Caki2 (cell line): ENCODE results near the gene PRKAB2. TPM values are rescaled to one million over a fixed set of nuclear protein-coding genes. Genes with fewer than 3 reads are reported as not detected.
"Not testable (repeated sequence)": the region's sequence is repeated elsewhere in the genome, so short reads cannot be mapped to it uniquely, and the experiment has no call there.

Source experiments
- DNase-seq: peaks from one replicate; pipeline ENCODE4 v3.0.0-alpha.2; 2015; ENCODE audit warnings: low read depth
- in situ Hi-C: cut with HindIII; loops from 2 replicates; pipeline ENCODE4 v1.10.0; 2016; ENCODE audit warnings: low sequenced_read_pairs, low pct_unique_long_range_greater_than_20kb, mixed read lengths
- total RNA-seq: library from RNA; depleted of rRNA; stranded (reverse); fragments of >200 nt; shearing (Covaris generic); gene quantifications from 2 replicates; pipeline ENCODE4 v1.2.3, GENCODE V29; 2014; ENCODE audit warnings: low replicate concordance; rRNA removed

Gene PRKAB2
- total RNA-seq, 1 experiment from 2014 or later, result 19.7 TPM

DNA sequence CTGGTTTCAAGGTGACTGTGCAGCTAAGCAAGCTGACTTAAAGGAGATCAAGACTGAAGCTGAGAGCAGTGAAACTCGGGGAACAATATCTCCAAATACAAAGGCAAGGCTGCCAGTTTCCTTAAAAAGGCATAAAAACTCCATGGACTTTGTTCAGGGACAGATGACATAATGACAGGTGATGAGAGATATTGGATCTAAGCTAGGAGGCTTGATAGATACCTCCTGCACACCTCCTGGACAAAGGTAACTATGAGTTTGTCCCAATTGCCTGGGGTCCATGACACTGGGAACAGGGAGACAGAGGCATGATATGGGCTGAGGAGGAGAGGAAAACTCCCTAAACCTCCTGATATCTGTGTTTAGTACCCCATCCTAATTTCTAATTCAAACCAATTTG, 55.2 kb downstream of the PRKAB2 start:
- in situ Hi-C loops, result no loop called here

DNA sequence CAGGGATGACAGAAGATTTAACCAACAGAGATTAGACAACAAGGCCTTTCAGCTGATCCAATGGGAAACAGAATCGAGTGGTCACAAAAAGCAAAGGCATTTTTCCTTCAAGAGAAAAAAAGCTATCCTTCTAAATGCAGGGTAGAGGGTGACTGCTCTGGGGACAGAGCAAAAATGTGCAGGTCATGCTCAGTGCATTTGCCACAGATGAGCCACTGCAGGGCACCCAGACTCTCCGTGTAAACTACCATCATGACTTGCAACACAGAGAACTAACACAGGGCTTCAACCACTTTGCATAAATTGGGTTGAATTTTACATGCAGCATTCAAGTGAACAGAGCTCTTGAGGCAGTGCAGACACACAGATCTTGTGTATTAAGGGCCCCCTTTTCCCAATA, 56.8 kb downstream of the PRKAB2 start:
- no peak for DNase-seq
- in situ Hi-C loops, result no loop called here

More for the DNA sequence above, 55.2 kb downstream of the PRKAB2 start:
- no peak for DNase-seq

DNA sequence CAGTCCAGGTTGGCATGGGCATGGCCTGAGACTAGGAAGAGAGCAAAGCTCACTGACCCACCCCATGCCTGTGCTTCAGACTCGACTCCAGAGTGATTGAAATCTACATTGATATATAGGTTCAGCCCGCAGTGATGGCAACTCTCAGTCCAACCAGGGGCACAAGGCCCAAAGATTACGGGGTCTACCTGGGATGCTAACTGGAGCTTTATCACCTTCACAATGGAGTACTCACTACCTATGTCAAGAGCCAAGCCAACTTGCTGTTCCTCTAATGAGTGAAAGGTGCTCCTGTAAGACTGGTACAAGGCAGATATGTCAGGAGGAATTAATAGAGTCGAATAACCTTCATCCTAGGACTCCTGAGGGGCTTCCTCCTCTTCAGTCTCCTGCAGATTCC, 57.2 kb downstream of the PRKAB2 start:
- in situ Hi-C loops, result not testable (repeated sequence)

DNA sequence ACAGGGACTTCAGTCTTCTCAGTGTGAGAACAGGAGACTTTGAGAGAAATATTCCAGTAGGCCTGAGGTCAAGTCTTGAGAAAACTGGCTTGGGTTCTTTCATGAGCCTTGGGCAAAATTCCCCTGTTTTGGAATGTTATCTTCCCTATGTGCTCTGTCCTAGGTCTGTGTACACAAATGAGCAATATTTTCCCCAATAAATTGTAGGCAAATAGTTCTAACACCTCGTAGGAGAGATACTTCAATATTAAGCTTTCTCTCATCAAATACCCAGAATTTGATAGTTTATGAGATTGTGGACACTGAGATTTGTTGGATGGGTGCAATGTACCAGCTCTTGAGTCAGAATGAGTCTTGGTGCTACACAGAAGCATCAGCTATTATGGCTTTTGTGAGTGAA, 57.9 kb downstream of the PRKAB2 start:
- in situ Hi-C loops, result not testable (repeated sequence)

More for the DNA sequence above, 57.2 kb downstream of the PRKAB2 start:
- DNase-seq, result not testable (repeated sequence)

DNA sequence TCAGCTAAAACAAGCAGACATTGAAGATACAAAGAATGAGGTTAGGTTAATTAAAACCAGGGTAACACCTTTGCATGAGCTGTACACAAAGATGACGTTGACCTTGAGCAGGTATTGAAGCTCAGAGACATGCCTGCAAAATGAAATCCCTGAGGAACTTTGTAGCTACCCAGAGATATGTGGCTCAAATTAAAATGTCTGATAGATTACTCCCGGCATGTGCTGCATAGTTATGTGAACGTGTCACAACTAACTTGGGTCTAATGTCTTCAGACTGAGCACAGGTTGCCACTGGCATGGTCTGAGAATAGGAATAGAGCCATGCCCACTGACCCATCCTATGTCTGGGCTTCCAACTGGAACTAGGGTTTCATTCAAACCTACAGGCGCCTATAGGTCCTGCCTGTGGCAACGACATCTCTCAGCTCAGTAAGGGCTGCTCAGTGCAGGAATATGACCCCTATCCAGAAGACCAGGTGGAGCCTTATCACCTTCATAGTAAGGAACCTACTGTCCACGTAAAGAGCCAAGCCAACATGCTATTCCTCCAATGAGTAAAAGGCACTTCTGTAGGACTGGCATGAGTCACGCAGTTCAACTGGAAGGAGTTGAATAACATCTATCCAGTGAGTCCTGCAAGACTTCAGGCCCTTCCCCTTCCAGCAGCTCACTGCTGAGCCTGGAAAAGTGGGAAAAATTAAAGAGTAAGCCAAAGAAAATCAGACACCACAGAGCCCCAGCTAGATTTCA, 60.7 kb downstream of the PRKAB2 start:
- DNase-seq, result no peak
- in situ Hi-C loops, result no loop called here

More for the DNA sequence above, 57.9 kb downstream of the PRKAB2 start:
- DNase-seq, result not testable (repeated sequence)

DNA sequence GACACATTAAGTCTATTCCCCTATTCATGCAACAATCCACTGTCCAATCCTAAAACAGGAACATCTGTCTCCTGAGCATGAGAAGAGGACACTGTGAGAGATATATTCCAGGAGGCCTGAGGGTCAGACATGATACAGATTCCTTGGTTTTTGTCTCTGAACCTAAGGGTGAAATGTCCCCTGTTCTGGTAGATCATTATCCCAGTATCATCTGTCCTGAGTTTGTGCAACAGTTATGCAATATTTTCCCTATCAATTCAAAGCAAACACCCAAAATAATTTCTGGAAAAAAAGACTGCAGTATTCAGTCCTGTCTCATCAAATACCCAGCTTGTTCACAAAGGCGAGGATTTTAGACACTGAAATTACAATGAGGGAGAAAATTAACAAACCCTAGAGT, 61.4 kb downstream of the PRKAB2 start:
- DNase-seq, result no peak
- in situ Hi-C loops, result no loop called here

DNA sequence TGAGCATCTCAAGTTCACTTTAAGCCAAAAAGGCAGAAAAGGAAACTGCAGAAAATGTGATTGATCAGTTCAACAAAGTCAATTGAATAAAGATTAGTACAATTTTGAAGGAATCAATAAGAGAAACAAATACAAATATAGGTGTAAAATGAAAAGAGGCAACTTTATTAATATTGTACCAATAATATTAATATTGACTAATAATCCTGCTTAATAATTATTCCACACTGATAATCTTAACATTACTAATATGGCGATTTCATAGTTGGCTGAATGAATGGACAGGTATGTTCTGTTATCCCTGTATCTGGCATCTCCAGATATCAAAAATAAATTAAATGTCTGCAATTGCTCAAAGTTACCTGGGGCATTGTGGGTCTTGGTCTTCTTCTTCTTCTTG, 61.8 kb downstream of the PRKAB2 start:
- in situ Hi-C loops, result no loop called here
- DNase-seq, result no peak

DNA sequence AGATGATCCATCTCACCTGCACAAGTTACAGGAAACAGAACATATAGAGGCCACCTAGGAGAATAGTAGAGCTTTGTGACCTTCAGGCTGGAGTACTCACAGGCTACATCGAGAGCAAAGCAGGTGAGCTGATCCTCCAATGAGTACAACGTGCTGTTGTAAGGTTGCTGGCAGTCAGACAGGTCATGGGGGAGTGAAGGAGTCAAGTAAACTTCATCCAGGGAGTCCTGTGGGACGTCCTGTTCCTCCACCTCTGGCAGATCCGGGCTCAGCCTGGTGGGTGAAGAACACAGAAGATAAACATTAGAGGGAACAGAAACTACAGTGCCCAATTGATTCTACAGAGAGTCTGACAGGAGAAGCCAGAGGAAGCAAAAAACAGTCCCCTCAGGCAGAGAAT, 62.5 kb downstream of the PRKAB2 start:
- in situ Hi-C loops, result no loop called here

DNA sequence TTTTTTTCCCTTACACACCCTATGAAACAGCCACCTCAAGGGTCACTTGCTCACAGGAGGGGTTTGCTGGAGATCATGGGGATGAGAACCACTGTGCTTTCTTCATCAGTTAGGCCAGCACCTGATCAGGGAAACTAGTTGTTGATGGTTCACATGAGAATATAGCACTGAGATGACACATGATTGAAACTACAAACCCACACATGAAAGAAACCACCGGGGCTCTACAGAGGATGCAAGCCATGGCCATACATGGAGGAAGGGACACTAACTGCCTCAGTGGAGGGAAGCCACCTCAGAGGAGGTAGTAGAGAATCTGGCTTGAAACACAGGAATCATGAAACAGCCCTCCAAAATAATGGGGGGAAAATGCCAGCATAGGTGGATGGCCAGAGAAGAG, 63.2 kb downstream of the PRKAB2 start:
- in situ Hi-C loops, result no loop called here

More for the DNA sequence above, 62.5 kb downstream of the PRKAB2 start:
- no peak for DNase-seq

DNA sequence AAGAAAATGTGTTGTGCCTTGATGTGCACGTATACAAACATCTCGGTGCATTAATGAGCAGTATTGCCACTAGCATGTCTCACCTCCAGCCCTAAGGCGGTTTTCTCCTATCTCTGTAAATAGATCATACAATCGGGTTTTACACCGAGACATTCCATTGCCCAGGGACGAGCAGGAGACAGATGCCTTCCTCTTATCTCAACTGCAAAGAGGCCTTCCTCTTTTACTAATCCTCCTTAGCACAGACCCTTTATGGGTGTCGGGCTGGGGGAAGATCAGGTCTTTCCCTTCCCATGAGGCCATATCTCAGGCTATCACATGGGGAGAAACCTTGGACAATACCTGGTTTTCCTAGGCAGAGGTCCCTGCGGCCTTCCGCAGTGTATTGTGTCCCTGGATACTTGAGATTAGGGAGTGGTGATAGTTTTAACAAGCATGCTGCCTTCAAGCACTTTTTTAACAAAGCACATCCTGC, 65.8 kb downstream of the PRKAB2 start:
- DNase-seq, in situ Hi-C loops: not testable (repeated sequence)

More for the DNA sequence above, 63.2 kb downstream of the PRKAB2 start:
- DNase-seq, result no peak

DNA sequence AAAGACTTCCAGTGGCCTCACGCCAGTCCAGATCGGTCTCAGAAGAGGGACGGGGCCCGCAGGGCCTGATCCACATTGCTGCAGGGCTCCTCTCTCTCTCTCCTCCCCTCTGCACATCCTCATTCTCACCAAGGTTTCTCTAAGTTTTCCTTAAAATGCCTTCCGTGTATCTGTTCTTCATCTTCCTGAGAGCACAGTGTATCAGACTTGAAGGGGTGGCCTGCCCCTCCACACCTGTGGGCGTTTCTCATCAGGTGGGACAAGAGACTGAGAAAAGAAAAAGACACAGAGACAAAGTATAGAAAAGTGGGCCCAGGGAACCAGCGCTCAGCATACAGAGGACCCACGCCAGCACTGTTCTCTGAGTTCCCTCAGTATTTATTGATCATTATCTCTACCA, 66.4 kb downstream of the PRKAB2 start:
- in situ Hi-C loops, result no loop called here
- DNase-seq, result no peak

Other genes starting within 250 kb of the PRKAB2 start
- gene NBPF12, start 234.1 kb downstream of the PRKAB2 start, total RNA-seq, result 1.4 and 3.0 TPM in 2 replicates
- gene FMO5, start 52.9 kb upstream of the PRKAB2 start, total RNA-seq, result 0.30 and 0.35 TPM in 2 replicates
- gene CHD1L, start 70.2 kb upstream of the PRKAB2 start, total RNA-seq, result 37.3 and 40.0 TPM in 2 replicates